ENCODE data around the gene OR2C3.
"Not testable (repeated sequence)": the region's sequence is repeated elsewhere in the genome, so short reads cannot be mapped to it uniquely, and the experiment has no call there.

The OR2C3 gene

GRCh38 chr1:247536340-247536739 lies at the start of gene OR2C3:
Gene OR2C3 (minus strand): TSS chr1:247536440. CDS start chr1:247532511, 3,929 bp downstream.
- DNase-seq, result no peak

DNA sequence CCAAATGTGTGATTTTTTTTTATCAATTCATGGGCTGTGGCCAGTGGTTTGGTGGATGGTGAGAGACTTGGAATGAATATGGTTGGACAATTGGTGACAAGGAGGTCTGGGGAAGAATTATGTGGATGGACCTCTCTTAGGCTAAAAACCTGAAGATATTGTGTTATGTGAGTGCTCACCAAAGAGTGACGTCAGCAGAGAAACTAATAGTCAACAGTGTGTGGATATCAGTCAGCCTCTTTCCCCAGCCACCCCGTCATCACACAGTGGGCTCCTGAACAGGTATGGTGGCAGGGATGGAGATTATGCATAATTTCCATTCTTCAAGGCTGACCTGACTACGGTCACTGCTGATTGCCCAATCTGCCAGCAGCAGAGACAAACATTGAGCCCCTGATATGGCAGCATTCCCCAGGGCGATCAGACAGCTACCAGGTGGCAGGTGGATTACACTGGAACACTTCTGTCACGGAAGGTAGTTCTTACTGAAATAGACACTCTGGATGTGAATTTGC lies 42.8 kb upstream of the OR2C3 start:
- DNase-seq, result no peak

DNA sequence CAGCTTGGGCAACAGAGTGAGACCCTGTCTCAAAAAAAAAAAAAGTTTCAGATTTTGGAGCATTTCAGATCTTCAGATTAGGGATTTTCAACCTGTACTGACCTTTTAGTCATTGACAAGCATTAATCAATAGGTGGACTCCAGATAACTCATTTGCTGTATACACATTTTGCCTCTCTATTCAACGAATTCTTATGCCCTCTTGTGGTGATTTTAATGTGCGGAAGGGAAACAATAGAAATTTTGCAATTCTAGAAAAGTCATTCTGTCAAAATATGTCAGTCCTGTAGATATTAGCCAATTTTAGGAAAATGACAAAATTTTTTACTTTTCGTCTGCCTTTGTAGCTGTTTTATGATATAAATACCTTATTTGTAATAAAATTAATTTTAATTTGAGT lies 40.3 kb upstream of the OR2C3 start:
- no peak for DNase-seq

GRCh38 chr1:247574664-247575063 lies 38.4 kb upstream of the OR2C3 start:
- no peak for DNase-seq

GRCh38 chr1:247574236-247574635 lies 38.0 kb upstream of the OR2C3 start:
- no peak for DNase-seq

GRCh38 chr1:247562198-247562597 lies 26.0 kb upstream of the OR2C3 start:
- DNase-seq, result no peak

- no peak for DNase-seq
Measured at GRCh38 chr1:247561711-247562110, 25.5 kb upstream of the OR2C3 start.

DNA sequence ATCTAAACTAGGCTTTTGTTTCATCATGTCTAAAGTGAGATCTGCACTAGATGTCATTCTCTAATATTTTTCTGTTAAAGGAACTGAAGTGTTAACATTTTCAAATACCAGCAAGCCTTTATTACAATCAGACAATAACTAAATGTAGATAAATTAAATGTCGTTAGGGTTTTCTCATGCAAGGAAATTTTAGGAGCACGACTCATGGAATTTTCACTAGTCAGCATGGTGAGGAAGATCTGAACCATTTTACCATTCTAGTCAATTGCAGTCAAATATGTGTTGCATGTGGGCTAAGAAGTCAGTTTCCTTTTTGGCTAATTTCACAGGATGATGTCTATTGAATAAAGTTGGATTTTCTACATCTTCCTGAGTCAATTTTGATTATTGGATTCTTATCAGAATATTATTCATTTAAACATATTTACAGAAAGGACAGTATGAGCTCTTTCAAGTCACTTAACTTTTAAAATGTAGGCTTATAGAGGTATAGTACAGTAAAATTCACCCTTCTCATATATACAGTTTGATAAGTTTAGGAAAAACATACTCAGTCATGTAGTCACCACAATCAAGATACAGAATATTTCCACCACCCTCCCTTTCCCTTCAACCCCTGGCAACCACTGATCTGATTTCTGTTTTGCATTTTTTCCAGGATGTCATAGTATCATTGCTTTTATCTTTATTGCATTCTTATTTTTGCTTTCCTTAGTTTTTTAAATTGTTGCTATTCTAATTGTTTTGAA lies 21.9 kb upstream of the OR2C3 start:
- DNase-seq, result no peak

- no peak for DNase-seq
Measured at GRCh38 chr1:247552231-247552630, 16.0 kb upstream of the OR2C3 start.

- no peak for DNase-seq
Measured at GRCh38 chr1:247551721-247552120, 15.5 kb upstream of the OR2C3 start.

GRCh38 chr1:247548769-247549182 lies 12.5 kb upstream of the OR2C3 start, which contains the start of gene GCSAML:
Gene GCSAML (plus strand): TSS chr1:247549134. CDS start chr1:247549192, 58 bp downstream.
- DNase-seq, result no peak

DNA sequence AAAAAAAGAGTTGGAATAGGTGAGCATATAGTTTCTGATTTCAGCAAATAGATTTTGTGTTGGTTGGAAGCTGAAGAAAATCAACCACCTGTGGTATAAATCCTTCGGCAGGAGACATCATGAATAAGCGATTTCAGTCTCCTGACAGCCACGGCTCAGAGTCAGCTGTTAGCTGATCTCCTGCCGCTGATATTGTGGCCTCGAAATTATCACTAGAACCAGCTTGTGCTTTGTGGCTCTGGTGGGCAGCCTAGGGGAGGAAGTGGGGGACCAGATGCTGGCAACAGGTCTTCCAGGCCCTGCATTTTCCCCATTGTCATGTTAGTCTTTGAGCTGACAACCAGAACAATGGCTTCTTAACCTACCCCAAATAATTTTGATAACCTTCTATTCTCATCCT lies 11.9 kb upstream of the OR2C3 start:
- no peak for DNase-seq

GRCh38 chr1:247542811-247543210 lies 6.6 kb upstream of the OR2C3 start:
- no peak for DNase-seq

GRCh38 chr1:247540581-247540980 lies 4.3 kb upstream of the OR2C3 start:
- no peak for DNase-seq

GRCh38 chr1:247539215-247539614 lies 3.0 kb upstream of the OR2C3 start:
- no peak for DNase-seq

DNA sequence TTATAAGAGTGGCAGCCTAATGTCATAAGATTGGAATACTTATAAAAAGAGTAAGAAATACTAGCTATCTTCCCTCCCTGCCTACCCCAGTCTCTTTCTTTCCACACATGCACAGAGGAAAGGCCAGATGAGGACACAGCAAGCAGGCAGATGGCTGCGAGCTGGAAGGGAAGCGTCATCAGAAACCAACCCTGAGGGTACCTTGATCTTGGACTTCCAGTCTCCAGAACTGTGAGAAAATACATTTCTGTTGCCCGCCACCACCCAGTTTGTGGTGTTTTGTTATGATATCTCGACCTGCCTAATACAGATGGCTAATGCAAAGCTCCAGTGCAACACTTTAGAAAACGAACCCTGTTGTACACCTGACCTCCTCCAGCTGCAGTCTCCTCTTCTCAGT lies 2.3 kb upstream of the OR2C3 start:
- no peak for DNase-seq

DNA sequence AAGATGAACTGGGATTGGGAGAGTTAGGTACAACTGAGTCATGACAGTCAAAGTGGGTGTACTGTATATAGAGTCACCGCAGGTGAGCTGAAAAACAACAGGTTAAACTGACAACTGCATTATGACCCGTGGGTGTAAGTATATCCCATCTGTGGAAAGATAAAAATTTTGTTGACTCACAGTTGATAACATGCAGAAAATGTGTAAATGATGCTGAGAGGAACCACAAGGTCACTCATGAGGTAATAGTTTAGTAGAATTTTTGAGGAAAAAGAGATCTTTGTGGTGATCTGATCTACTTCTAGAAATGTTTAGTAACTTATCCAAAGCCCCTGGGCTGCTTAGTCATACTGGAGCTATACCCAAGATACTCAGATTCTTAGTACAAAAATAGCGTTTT lies 838 bp downstream of the OR2C3 start:
- no peak for DNase-seq

DNA sequence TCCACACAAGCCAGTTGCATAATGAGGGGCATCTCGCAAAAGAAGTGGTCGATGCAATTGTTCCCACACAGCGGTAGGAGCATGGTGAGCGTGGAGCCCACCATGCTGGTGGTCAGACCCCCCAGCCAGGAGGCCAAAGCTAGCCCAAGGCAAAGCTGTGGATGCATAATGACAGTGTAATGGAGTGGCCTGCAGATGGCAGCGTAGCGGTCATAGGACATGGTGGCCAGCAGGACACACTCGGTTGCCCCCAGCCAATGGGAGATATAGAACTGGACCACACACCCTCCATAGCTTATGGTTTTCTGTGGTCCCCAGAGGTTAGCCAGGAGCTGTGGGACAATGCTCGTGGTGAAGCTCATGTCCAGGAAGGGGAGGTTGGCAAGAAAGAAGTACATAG lies 4.3 kb downstream of the OR2C3 start:
- no peak for DNase-seq

- no peak for DNase-seq
Measured at GRCh38 chr1:247530785-247531184, 5.5 kb downstream of the OR2C3 start.

GRCh38 chr1:247529771-247530355 lies 6.4 kb downstream of the OR2C3 start:
- no peak for DNase-seq

DNA sequence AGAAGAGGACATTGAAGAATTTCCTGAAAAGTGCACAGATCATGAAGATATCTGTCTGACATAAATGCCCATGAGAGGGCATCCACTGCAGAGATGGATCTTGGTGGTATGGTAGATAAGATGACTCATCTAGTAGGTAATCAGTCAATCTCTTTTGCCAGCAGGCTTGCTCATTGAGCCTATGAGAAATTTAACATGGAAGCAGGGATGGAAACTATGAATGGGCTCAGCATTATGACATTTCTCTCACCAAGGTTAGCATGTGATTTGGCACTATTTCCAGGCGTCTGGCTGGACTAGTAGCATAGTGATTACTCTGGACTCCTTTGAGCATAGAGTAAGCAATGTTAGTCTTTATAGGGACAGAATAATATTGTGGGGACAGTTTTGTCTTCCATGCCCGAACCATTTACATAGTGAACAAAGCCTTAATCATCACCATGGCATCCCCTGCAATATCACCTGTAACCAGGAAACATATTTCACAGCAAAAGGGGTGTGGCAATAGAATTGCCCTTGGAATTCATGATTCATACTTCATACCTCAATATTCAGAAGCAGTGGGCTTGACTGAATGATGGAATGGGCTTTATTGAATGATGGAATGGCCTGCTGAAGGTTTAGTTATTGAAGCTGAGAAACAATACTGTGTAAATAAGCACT lies 7.3 kb downstream of the OR2C3 start:
- DNase-seq, result no peak

GRCh38 chr1:247521886-247522285 lies 14.4 kb downstream of the OR2C3 start:
- not testable (repeated sequence) for DNase-seq

DNA sequence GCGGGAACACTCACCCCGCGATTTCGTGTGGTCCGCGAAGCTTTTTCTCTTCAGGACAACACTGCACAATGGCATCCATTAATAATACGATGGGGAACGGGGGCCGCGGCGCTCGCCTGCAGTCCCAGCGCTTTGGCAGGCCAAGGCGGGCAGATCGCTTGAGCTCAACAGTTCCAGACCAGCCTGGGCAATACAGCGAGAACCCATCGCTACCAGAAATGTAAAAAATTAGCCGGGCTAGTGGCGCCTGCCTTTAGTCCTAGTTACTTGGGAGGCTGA lies 17.7 kb downstream of the OR2C3 start:
- no peak for DNase-seq

Measured in activated CD8-positive, alpha-beta memory T cell treated with anti-CD3 and anti-CD28 coated beads, Interleukin-2, amount 50 U/mL, for 48 hours (primary cell).